WTC11 (cell line): Measurements from ENCODE around the gene ARGFX. TPM values are rescaled to one million over a fixed set of nuclear protein-coding genes. Genes with fewer than 3 reads are reported as not detected.

Experiments
- ATAC-seq: fragments of 200-7000 bp; cut with Tn5 transposase; 2 replicates; pipeline ENCODE4 v1.10.0; 2021; ENCODE audit warnings: mild to moderate bottlenecking, moderate library complexity
- CTCF ChIA-PET: fragments of 300-600 bp; sonication (Branson Sonifier 250); formaldehyde crosslinking; loops from one replicate; lab custom pipeline; 2021; ENCODE audit warnings: antibody characterized with exemption; lab: Charles Lee
- POLR2A ChIA-PET: fragments of 350-600 bp; sonication (Branson Sonifier 250); formaldehyde crosslinking; loops from one replicate; lab custom pipeline; 2021; ENCODE audit warnings: antibody characterized with exemption; lab: Charles Lee
- DNase-seq: peaks from one replicate; pipeline ENCODE4 v3.0.0; 2021; ENCODE audit warnings: low spot score
- H3K27ac Mint-ChIP-seq: 2 replicates; pipeline ENCODE4 v1.8.0; 2021; ENCODE audit warnings: mixed read lengths
- H3K27me3 Mint-ChIP-seq: 2 replicates; pipeline ENCODE4 v1.8.0; 2021; ENCODE audit warnings: low read depth, mild to moderate bottlenecking, moderate library complexity, mixed read lengths
- H3K36me3 Mint-ChIP-seq: 2 replicates; pipeline ENCODE4 v1.8.0; 2021; ENCODE audit warnings: mixed read lengths
- H3K4me1 Mint-ChIP-seq: 2 replicates; pipeline ENCODE4 v1.8.0; 2022; ENCODE audit warnings: mixed read lengths
- H3K4me3 Mint-ChIP-seq: 2 replicates; pipeline ENCODE4 v1.8.0; 2021; ENCODE audit warnings: mild to moderate bottlenecking, moderate library complexity, mixed read lengths
- H3K9me3 Mint-ChIP-seq: 2 replicates; pipeline ENCODE4 v1.8.0; 2021; ENCODE audit warnings: mixed read lengths
- ARID4B ChIP-seq: sonication (generic); formaldehyde crosslinking; IDR thresholded peaks from 2 replicates; pipeline ENCODE4 v1.8.0; 2023; ENCODE audit warnings: missing genetic modification reagents, mild to moderate bottlenecking, borderline replicate concordance
- E2F5 ChIP-seq: sonication (generic); formaldehyde crosslinking; IDR thresholded peaks from 2 replicates; pipeline ENCODE4 v1.8.1; 2022; ENCODE audit warnings: mild to moderate bottlenecking, moderate library complexity, missing genetic modification reagents
- GABPB1 ChIP-seq: sonication (generic); formaldehyde crosslinking; IDR thresholded peaks from 2 replicates; pipeline ENCODE4 v1.8.1; 2023; ENCODE audit warnings: mild to moderate bottlenecking, missing genetic modification reagents
- NFE2L1 ChIP-seq: sonication (generic); formaldehyde crosslinking; IDR thresholded peaks from 2 replicates; pipeline ENCODE4 v1.8.1; 2023; ENCODE audit warnings: missing genetic modification reagents
- RORB ChIP-seq: fragments of 250-450 bp; sonication (Bioruptor Pico); IDR thresholded peaks from 2 replicates; pipeline ENCODE4 v1.9.0; 2021; ENCODE audit warnings: mild to moderate bottlenecking
- SP1 ChIP-seq: sonication (generic); formaldehyde crosslinking; conservative IDR thresholded peaks from 2 replicates; pipeline ENCODE4 v1.8.1; 2022; ENCODE audit warnings: missing genetic modification reagents
- ZBTB21 ChIP-seq: sonication (generic); formaldehyde crosslinking; IDR thresholded peaks from 2 replicates; pipeline ENCODE4 v1.8.1; 2023; ENCODE audit warnings: mild to moderate bottlenecking, missing genetic modification reagents, borderline replicate concordance
- ZNF121 ChIP-seq: sonication (generic); formaldehyde crosslinking; IDR thresholded peaks from 2 replicates; pipeline ENCODE4 v1.8.0; 2023; ENCODE audit warnings: missing genetic modification reagents
- ZNF281 ChIP-seq: sonication (generic); formaldehyde crosslinking; IDR thresholded peaks from 2 replicates; pipeline ENCODE4 v1.8.0; 2023; ENCODE audit warnings: mild to moderate bottlenecking, missing genetic modification reagents
- total RNA-seq: library from RNA; stranded (reverse); gene quantifications from 3 replicates; pipeline ENCODE4 v1.2.3, GENCODE V29; 2021
- TF ChIP-seq, protein P1 (sequence below): sonication (generic); formaldehyde crosslinking; IDR thresholded peaks from 2 replicates; pipeline ENCODE4 v1.8.0; 2022; ENCODE audit warnings: mild to moderate bottlenecking, missing genetic modification reagents
- TF ChIP-seq, protein P2 (sequence below): sonication (generic); formaldehyde crosslinking; IDR thresholded peaks from 2 replicates; pipeline ENCODE4 v1.8.1; 2022; ENCODE audit warnings: low read depth, mild to moderate bottlenecking, moderate library complexity, missing genetic modification reagents, borderline replicate concordance
- TF ChIP-seq, protein P3 (sequence below): sonication (generic); formaldehyde crosslinking; IDR thresholded peaks from 2 replicates; pipeline ENCODE4 v1.8.0; 2022; ENCODE audit warnings: mild to moderate bottlenecking, missing genetic modification reagents
- TF ChIP-seq, protein P4 (sequence below): sonication (generic); formaldehyde crosslinking; IDR thresholded peaks from 2 replicates; pipeline ENCODE4 v1.8.1; 2023; ENCODE audit warnings: mild to moderate bottlenecking, missing genetic modification reagents
- TF ChIP-seq, protein P5 (sequence below): sonication (generic); formaldehyde crosslinking; IDR thresholded peaks from 2 replicates; pipeline ENCODE4 v1.8.0; 2023; ENCODE audit warnings: missing genetic modification reagents

The ARGFX gene
- total RNA-seq, 1 experiment from 2014 or later, result not detected

- TF ChIP-seq, protein P1, sequence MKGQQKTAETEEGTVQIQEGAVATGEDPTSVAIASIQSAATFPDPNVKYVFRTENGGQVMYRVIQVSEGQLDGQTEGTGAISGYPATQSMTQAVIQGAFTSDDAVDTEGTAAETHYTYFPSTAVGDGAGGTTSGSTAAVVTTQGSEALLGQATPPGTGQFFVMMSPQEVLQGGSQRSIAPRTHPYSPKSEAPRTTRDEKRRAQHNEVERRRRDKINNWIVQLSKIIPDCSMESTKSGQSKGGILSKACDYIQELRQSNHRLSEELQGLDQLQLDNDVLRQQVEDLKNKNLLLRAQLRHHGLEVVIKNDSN (CRISPR knock-in tag), result no peak
- TF ChIP-seq, protein P2, sequence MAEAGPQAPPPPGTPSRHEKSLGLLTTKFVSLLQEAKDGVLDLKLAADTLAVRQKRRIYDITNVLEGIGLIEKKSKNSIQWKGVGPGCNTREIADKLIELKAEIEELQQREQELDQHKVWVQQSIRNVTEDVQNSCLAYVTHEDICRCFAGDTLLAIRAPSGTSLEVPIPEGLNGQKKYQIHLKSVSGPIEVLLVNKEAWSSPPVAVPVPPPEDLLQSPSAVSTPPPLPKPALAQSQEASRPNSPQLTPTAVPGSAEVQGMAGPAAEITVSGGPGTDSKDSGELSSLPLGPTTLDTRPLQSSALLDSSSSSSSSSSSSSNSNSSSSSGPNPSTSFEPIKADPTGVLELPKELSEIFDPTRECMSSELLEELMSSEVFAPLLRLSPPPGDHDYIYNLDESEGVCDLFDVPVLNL (CRISPR knock-in tag), result no peak; the same call in 1 of the 2 replicates
- TF ChIP-seq, protein P3, sequence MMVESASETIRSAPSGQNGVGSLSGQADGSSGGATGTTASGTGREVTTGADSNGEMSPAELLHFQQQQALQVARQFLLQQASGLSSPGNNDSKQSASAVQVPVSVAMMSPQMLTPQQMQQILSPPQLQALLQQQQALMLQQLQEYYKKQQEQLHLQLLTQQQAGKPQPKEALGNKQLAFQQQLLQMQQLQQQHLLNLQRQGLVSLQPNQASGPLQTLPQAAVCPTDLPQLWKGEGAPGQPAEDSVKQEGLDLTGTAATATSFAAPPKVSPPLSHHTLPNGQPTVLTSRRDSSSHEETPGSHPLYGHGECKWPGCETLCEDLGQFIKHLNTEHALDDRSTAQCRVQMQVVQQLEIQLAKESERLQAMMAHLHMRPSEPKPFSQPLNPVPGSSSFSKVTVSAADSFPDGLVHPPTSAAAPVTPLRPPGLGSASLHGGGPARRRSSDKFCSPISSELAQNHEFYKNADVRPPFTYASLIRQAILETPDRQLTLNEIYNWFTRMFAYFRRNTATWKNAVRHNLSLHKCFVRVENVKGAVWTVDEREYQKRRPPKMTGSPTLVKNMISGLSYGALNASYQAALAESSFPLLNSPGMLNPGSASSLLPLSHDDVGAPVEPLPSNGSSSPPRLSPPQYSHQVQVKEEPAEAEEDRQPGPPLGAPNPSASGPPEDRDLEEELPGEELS, result peak; percentile 51; the same call in 1 of the 2 replicates
- TF ChIP-seq SP1 (CRISPR knock-in tag) (peak; percentile 55), ARID4B (CRISPR knock-in tag) (peak; percentile 72; the same call in 1 of the 2 replicates), GABPB1 (CRISPR knock-in tag) (0 out of 2 replicates have a peak, but pooled peaks have one; percentile 38)
- TF ChIP-seq, all 79 proteins: peak for 12
Observed at GRCh38 chr3:121545574-121546455, 21.9 kb upstream of the ARGFX start, which contains the start of gene POLQ (continued).

DNA sequence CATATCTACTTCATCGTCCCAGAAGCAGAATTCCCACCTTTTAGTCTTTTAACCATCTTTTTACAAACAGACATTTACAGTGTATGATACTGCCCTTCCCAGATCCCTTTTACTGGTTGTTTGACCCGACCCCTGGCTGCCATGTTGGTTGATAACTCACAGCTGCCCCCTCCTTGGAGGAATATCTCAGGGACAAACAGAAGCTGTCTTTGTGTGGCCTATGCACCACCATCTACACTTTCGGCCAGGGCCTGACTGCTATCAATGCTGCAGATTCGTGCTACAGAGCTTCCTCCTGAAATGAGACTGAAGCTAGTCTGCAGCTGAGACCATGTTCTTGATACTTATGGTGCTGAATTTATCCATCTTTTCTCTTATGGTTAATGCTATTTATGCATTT, 15.4 kb upstream of the ARGFX start:
- no peak for DNase-seq
- Mint-ChIP-seq H3K36me3 (peaks cover 11% of the 10 kb centered on the region), H3K4me3 (no peak overlapping the region), H3K4me1 (peaks cover 21% of the 10 kb centered on the region), H3K27me3 (no peaks in the 10 kb centered on the region), H3K9me3 (peaks cover 11% of the 10 kb centered on the region), H3K27ac (peak overlapping the region; percentile 78; the same call in 1 of the 2 replicates)
- ATAC-seq, result peak; percentile 24; the same call in 1 of the 2 replicates
- ChIA-PET POLR2A (no interaction called here), CTCF (interaction anchor here (1.2 to 1.5 kb wide), 3 partner anchors 10 to 29 kb away, joined by 6 to 11 read pairs (median 7); no protein-coding TSS in a partner anchor)
- TF ChIP-seq ZBTB21 (CRISPR knock-in tag) (no peak), ZNF281 (CRISPR knock-in tag) (no peak), E2F5 (CRISPR knock-in tag) (no peak), NFE2L1 (CRISPR knock-in tag) (no peak), ARID4B (CRISPR knock-in tag) (no peak), RORB (CRISPR knock-in tag) (no peak), ZNF121 (CRISPR knock-in tag) (no peak)
- TF ChIP-seq, protein P4, sequence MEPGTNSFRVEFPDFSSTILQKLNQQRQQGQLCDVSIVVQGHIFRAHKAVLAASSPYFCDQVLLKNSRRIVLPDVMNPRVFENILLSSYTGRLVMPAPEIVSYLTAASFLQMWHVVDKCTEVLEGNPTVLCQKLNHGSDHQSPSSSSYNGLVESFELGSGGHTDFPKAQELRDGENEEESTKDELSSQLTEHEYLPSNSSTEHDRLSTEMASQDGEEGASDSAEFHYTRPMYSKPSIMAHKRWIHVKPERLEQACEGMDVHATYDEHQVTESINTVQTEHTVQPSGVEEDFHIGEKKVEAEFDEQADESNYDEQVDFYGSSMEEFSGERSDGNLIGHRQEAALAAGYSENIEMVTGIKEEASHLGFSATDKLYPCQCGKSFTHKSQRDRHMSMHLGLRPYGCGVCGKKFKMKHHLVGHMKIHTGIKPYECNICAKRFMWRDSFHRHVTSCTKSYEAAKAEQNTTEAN (CRISPR knock-in tag), result no peak
- TF ChIP-seq, protein P5, sequence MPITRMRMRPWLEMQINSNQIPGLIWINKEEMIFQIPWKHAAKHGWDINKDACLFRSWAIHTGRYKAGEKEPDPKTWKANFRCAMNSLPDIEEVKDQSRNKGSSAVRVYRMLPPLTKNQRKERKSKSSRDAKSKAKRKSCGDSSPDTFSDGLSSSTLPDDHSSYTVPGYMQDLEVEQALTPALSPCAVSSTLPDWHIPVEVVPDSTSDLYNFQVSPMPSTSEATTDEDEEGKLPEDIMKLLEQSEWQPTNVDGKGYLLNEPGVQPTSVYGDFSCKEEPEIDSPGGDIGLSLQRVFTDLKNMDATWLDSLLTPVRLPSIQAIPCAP, result no peak
